Osteocyte (in vitro differentiated cells): ENCODE measurements around the gene FOXC1. TPM values are rescaled to one million over a fixed set of nuclear protein-coding genes. Genes with fewer than 3 reads are reported as not detected.

Experiments used
- DNase-seq: peaks from one replicate; pipeline ENCODE4 v3.0.0; 2021; ENCODE audit warnings: mixed read lengths; ENCODE audit not compliant: unreplicated experiment; ENCODE audit errors: extremely low spot score
- H3K27ac Mint-ChIP-seq: one replicate; pipeline ENCODE4 v1.8.0; 2021; ENCODE audit warnings: mild to moderate bottlenecking, mixed read lengths; ENCODE audit not compliant: unreplicated experiment
- H3K27me3 Mint-ChIP-seq: one replicate; pipeline ENCODE4 v1.8.0; 2021; ENCODE audit warnings: mixed read lengths; ENCODE audit not compliant: unreplicated experiment
- H3K36me3 Mint-ChIP-seq: one replicate; pipeline ENCODE4 v1.8.0; 2021; ENCODE audit warnings: mixed read lengths; ENCODE audit not compliant: unreplicated experiment
- H3K4me1 Mint-ChIP-seq: one replicate; pipeline ENCODE4 v1.8.0; 2021; ENCODE audit warnings: mixed read lengths; ENCODE audit not compliant: unreplicated experiment
- H3K4me3 Mint-ChIP-seq: one replicate; pipeline ENCODE4 v1.8.0; 2021; ENCODE audit warnings: mild to moderate bottlenecking, moderate library complexity, mixed read lengths; ENCODE audit not compliant: unreplicated experiment
- H3K9me3 Mint-ChIP-seq: one replicate; pipeline ENCODE4 v1.8.0; 2021; ENCODE audit warnings: mixed read lengths; ENCODE audit not compliant: unreplicated experiment
- total RNA-seq: library from RNA; stranded (reverse); gene quantifications from 2 replicates; pipeline ENCODE4 v1.2.1, GENCODE V29; 2021
- TF ChIP-seq, protein P1 (sequence below): fragments of 200-600 bp; sonication (generic); IDR thresholded peaks from 2 replicates; pipeline ENCODE4 v1.5.0; 2021; ENCODE audit warnings: antibody characterized with exemption, mild to moderate bottlenecking, moderate library complexity

FOXC1 gene
- total RNA-seq, 1 donor from 2014 or later: 106 TPM

DNA sequence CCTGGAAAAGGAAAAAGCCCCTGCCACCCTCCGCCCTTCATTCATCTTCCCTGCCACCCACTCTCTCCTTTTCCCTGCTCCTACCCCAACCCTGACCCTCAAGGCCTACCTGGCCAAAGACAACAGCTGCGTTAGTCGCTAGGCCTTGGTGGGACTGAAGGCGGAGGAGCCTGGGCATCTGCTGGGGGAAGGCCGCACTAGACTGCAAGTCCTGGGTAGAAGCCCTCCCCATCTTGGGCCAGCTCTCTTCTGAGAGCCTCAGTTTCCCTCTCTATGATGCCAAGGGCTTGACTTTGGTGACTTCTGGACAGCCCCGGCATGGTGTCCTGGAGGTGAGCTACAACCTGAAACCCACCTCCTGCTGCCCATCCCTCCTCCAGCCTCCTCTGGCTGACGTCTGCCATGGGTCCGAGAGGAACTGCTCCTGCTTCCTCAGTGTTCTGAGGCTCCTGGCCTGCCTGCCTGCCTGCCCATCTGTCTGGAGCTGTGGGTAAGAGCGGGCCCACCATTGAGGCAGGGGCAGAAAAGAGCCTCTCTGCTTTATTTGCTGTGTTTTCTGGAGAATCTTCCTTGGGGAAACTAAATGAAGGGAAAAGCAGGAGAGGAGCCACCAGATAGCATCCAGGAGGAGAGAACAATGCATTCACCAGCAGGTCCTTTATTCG, 7.5 kb upstream of the FOXC1 start:
- H3K36me3 Mint-ChIP-seq: no peaks in the 10 kb centered on the region
- H3K4me1 Mint-ChIP-seq: peaks cover 24% of the 10 kb centered on the region
- H3K27ac Mint-ChIP-seq: no peak overlapping the region
- H3K4me3 Mint-ChIP-seq: no peak overlapping the region
- H3K27me3 Mint-ChIP-seq: no peaks in the 10 kb centered on the region
- H3K9me3 Mint-ChIP-seq: no peaks in the 10 kb centered on the region
- no peak for DNase-seq
- TF ChIP-seq, protein P1, sequence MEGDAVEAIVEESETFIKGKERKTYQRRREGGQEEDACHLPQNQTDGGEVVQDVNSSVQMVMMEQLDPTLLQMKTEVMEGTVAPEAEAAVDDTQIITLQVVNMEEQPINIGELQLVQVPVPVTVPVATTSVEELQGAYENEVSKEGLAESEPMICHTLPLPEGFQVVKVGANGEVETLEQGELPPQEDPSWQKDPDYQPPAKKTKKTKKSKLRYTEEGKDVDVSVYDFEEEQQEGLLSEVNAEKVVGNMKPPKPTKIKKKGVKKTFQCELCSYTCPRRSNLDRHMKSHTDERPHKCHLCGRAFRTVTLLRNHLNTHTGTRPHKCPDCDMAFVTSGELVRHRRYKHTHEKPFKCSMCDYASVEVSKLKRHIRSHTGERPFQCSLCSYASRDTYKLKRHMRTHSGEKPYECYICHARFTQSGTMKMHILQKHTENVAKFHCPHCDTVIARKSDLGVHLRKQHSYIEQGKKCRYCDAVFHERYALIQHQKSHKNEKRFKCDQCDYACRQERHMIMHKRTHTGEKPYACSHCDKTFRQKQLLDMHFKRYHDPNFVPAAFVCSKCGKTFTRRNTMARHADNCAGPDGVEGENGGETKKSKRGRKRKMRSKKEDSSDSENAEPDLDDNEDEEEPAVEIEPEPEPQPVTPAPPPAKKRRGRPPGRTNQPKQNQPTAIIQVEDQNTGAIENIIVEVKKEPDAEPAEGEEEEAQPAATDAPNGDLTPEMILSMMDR: no peak

DNA sequence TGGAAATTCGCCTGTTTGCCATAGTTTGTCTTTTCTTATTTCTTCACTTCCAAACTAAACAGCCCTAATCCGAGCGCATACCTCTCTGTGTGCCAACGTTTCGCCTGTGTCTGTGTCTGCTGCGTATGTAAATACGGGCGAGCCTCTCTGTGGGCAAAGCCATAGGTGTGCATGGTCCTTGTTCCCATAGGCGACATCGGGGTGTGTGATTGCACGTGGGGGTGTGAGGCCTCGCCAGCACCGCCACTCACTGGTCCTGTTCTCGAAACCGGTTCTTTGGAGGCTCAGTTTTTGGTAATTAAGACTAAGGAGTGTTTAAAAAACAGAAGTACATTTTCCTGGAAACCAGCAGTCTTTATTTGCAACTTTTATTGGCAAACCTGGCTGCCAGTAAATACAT, 6.0 kb upstream of the FOXC1 start:
- H3K27me3 Mint-ChIP-seq: no peaks in the 10 kb centered on the region
- H3K4me1 Mint-ChIP-seq: peaks cover 34% of the 10 kb centered on the region
- no peak for DNase-seq

DNA sequence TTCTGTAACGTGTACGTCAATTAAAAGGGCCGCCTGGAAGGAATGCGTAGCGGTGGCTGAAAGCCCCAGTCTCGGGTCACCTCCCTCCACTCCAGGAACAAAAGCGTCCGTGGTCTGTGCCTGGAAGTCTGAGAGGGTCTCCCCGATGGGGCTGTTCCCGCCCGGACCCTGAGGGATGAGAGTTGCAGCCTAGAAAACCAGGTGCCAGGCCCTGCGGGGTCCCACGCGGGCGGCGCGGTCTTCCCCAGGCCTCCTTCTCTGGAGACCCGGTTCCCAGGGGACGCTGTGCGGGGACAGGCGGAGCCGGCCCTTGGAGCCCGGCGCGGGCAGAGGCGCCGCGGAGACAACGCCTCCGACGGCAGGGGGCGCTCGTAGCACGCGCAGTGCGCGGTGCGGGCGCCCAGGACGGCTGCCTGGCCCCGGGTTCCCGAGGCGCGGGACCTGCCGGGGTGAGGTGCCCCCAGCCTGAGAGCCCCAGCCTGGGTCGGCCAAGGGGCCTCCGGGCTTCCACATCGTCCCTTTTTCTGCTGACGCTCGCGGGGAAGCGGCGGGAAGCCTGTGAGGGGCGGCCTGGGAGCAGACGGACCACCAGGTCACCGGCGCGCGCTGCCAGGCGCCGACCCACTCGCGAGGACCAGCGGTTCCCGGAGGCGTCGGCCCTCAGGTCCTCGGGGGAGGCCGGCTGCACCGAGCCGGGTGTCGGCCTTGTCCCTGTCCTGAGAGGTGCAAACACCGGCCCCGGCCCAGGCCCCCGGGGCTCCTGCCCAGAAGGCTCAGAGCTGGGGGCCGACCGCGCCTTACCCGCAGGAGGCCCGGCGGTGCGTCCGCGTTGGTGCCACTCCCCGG, 5.3 kb upstream of the FOXC1 start:
- Mint-ChIP-seq H3K27ac (no peak overlapping the region), H3K27me3 (no peaks in the 10 kb centered on the region), H3K4me3 (peak overlapping the region; percentile 40), H3K9me3 (no peaks in the 10 kb centered on the region), H3K4me1 (peaks cover 36% of the 10 kb centered on the region), H3K36me3 (no peaks in the 10 kb centered on the region)
- DNase-seq: no peak
- TF ChIP-seq, protein P1: peak; percentile 99

More for the DNA sequence above, 6.0 kb upstream of the FOXC1 start:
- TF ChIP-seq, protein P1: no peak
- Mint-ChIP-seq H3K36me3 (no peaks in the 10 kb centered on the region), H3K27ac (no peak overlapping the region), H3K4me3 (peak overlapping the region; percentile 40), H3K9me3 (no peaks in the 10 kb centered on the region)

DNA sequence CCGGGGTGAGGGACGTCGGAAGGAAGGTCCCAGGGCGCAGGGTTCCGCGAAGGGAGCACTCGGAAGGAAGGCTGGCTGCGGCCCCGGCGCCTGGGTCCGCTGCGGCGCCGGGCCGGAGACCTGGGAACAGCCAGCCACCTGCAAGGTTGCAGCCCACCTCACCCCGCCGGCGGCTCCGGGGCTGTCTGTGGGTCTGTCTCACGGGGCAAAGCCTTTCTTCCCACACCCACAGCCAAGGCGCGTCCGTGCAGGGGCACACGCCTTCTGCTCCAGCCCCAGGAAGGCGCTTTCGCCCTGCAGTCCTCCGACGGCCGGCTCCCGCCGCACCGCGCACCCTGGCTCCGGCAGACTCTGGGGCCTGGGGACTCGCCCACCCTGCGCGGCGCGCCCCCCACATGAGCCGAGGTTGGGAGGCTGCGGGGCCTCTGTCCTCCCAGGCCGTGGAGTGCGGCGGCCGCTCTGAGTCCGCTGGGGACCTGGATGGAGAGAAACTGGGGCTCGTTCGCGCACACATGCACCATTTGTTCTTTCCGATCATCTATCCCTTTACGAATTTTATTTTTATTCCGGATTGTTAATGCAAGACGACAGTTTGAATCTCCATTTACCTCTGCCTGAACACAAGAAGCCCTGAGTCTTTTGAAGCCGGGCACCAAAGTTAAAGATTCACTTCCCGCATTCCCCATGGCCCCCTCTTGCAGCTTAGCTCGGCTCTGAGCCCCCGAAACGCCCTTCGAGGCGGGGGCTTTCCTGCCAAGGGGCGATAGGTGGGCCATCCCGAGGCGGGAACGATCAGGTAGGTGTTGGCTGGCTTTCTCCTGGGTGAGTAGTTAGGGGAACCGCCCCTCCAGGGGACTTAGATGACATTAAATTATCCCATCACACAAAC, 4.5 kb upstream of the FOXC1 start:
- Mint-ChIP-seq H3K4me1 (peaks cover 36% of the 10 kb centered on the region), H3K27ac (no peak overlapping the region), H3K27me3 (no peaks in the 10 kb centered on the region), H3K9me3 (no peaks in the 10 kb centered on the region), H3K36me3 (no peaks in the 10 kb centered on the region), H3K4me3 (peak overlapping the region; percentile 53)
- TF ChIP-seq, protein P1: no peak
- DNase-seq: no peak
